Astrocyte of the hippocampus (primary cell): ENCODE results near the gene PNPLA1.

ENCODE experiments used
- DNase-seq: peaks from one replicate; pipeline ENCODE4 v3.0.0; 2011; ENCODE audit warnings: low read depth, low spot score

The PNPLA1 gene

DNA sequence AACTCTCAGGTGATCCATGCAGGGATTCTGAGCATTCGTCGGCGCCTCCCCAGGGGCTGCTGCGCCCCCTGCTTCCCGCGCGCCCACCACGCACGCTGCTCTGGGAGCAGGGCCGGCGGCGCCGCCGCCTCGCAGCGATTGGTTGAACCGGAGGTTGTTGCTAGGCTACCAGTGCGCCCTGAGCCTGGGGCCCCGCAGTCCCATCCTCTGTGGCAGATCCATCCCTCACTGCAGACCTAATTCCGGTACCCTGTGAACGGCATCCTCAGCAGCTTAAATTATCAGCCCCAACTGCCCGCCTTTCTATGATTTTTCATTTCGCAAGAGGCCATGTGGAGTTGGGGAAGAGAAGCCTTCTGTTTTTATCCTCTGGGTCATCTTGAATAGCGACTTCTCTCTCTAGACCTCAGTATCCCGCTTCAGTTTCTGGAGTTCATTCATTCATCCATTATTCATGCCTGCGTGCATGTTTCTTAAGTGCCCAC lies 15.4 kb downstream of the PNPLA1 start:
- DNase-seq, result no peak

DNA sequence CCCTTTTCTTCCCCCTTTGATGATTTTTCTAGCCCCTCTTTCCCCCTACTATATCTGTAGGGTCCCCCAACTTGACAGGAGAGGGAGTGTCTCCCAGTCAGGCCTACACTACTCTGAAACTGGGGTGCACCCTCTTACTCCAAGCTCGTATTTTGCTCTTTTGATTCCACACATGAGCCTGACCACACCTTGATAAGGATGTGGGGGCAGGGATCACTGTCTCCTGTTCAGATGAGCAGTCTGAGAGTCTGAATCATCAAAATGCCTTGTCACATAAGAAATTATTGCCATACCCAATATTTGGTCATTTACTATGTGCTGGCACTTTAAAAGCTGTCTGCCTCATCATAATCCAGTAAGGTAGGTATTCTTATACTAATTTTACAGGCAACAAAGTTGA lies 15.9 kb downstream of the PNPLA1 start:
- no peak for DNase-seq

- DNase-seq, result no peak
Measured at GRCh38 chr6:36286858-36287257, 17.0 kb downstream of the PNPLA1 start.

DNA sequence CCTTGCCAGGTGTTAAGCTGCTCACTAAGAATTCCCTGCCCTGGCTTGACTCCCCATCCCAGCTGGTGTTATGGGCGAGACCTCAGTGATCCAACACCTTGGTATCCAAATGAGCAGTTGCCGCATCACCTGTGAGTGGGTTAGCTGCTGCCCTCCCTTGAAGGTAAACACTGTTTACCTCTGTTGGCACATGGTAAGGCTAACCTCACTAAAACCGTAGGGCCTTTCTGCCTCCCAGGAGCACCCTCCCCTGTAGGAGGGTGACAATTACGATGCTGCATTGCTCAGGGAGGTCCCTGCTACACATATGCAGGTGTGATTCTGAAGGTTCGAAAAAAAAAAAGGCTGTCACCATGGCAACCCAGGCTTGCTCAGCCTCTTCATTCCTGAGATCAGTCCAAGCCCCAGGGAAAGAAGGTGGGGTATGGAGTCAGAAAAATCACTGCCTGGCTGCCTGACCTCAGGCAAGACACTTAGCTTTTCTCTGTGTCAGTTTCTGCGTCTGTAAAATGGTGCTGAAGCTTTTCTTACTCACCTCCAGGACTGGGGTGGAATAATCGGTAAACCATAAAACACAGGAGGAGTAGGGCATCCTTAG lies 19.5 kb downstream of the PNPLA1 start:
- DNase-seq, result peak; percentile 36

DNA sequence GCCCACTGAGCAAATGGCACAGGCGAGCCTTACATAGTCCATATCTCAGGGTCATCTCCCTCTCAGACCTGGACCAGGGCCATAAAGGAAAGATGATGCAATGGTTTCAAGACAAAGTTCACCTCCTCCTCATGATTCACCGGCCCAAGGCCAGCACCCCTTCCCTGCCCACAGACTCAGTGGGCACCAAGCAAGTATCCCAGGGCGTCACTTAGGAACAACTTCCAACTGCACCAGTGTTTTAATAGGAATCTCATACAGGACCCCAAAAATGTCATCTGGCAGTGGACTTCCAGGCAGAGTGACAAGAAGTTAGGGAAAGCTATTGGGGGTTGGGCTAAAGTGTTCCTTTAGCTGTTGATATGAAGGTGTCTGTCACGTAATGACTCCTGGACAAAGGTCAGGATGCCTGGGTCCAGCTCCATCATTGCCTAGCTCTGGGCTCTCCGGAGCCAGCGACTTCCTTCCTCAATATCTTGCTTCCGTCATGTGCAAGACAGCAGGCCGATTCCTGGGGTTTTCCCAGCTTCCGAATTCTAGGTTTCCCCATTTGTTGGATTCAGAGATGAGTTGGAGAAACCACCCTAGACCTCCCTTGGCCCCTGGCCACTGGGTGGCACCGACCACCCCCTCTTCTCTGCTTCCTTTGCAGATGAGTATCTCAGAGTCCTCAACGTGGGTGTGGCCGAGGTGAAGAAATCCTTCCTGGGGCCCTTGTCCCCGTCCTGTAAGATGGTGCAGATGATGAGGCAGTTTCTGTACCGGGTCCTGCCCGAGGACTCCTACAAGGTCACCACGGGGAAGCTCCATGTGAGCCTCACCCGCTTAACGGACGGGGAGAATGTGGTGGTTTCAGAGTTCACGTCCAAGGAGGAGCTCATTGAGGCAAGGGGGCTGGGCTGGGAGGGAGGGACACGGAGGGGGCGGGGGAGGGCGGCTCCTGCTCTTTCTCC lies 21.1 kb downstream of the PNPLA1 start:
- DNase-seq, result no peak

DNA sequence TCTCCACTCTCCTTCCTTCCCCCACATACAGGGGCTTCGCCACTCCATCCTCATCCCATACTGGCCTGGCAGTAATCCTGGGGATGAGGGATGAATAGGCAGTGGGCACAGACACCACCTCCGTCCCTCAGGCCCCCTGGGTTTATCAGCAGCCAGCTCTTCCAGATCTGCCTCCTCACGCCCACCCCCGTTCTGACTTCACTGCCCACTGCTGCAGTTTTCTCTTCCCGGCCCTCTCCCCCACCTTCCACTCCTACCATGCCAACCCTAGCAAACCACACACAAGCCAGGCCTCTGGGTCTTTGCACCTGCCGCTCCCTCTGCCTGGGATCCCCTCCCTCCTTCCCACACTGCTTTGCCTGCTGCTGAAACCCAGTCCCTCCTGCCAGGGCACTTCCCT lies 22.3 kb downstream of the PNPLA1 start:
- no peak for DNase-seq

GRCh38 chr6:36296240-36296639 lies 26.4 kb downstream of the PNPLA1 start:
- no peak for DNase-seq

- DNase-seq, result no peak
Measured at GRCh38 chr6:36297051-36297450, 27.2 kb downstream of the PNPLA1 start.

GRCh38 chr6:36297511-36297910 lies 27.7 kb downstream of the PNPLA1 start:
- no peak for DNase-seq

DNA sequence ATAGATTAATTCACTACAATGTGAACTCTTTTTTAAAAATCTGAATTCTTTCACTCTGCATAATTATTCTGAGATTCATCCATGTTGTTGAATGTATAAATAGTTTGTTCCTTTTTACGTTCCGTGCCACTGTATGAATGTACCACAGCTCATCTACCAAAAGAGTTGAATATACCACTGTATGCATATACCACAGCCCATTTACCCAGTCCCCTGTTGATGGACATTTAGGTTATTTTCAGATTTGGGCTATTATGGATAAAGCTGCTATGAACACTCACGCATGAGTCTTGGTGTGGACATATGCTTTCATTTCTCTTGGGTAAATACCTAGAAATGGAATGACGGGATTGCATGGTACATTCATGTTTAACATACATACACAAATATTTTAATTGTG lies 28.2 kb downstream of the PNPLA1 start:
- DNase-seq, result no peak

DNA sequence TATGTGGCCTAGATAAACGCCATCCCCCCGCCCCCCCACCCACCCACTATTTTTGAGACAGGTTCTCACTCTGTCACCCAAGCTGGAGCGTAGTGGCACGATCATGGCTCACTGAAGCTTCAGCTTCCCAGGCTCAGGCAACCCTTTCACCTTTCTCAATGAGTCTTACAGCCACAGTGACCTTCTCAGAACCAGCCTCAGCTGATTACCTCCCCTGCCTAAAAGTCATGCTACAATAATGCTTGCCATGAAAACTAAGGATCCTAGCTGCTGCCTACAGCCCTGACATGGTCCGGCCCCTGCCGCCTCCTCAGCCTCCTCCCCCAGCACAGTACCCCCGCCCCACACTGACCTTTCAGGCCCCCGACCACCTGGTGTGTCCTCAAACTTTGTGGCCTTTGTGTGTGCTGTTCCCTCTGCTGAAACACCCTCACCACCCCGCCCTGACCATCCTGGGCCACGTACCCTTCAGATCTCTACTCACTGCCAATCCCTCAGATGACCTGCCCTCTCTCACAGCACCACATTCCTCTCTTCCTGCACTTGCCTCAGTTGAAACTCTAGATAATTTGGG lies 31.3 kb downstream of the PNPLA1 start:
- no peak for DNase-seq

- DNase-seq, result peak; percentile 2
Measured at GRCh38 chr6:36301781-36302180, 31.9 kb downstream of the PNPLA1 start.

DNA sequence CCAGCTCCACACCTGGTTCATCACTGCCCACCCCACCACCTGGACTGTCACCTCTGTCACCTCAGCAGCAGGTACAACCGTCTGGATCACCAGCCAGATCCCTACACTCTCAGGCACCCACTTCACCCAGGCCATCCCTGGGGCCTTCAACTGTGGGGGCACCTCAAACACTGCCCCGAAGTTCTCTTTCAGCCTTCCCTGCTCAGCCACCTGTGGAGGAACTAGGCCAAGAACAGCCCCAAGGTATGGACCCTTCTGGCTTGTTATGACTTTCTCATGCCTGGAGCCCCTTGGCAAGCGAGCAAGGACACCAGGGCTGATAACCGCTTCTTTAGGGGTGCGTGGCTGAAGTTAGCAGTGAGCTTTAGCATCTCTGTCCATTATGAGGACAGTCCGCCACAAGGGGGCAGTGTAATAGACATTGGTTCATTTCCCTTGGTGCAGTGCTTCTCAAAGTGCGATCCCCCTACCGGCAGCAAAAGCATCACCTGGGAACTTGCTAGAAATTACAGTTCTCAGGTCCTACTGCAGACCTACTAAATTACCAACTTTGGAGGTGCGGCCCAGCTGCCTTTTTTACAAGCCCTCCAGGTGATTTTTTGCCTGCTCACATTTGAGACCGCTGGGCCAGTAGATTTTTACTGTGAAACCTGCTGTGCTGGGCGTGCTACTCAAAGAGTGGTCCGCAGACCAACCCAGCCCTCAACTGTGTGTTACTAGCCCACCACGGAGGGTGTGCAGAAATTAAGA lies 32.5 kb downstream of the PNPLA1 start:
- DNase-seq, result peak; percentile 92

DNA sequence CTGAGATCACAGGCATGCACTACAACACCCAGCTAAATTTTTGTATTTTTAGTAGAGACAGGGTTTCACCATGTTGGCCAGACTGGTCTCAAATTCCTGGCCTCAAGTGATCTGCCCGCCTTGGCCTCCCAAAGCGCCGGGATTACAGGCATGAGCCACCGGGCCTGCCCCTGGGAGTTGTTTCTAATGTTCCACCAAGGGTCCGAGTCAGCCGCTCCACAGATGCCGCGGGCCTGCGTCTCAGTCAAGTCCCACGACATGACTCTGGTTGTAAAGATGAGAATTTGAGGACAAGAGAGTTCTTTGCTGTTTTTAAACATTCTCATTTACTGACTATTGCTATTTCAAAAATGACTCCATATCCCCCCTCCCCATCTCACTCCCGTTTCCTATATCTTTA lies 36.0 kb downstream of the PNPLA1 start:
- DNase-seq, result no peak

GRCh38 chr6:36306375-36306774 lies 36.5 kb downstream of the PNPLA1 start:
- DNase-seq, result no peak

- DNase-seq, result no peak
Measured at GRCh38 chr6:36308514-36308913, 38.7 kb downstream of the PNPLA1 start.

GRCh38 chr6:36309203-36309602 lies 39.3 kb downstream of the PNPLA1 start:
- no peak for DNase-seq

DNA sequence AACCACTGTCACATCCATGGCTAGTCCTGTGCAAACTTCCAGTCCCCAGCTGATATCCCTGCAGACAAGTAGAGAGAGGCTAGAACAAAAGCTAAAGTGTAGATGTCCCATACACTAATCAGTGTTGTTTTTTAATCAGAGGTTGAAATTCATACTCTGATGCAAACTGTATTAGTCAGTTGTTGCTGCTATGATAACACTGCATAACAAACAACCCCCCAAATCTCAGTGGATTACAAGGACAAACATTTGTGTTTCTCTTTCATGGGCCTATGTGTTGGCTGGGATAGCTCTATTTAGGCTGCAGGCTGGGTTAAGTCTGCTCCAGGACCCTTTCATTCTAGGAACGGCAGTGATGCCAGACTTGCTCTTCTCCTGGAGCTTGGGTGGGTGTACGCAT lies 40.0 kb downstream of the PNPLA1 start:
- DNase-seq, result no peak

GRCh38 chr6:36312854-36313648 lies 43.2 kb downstream of the PNPLA1 start:
- DNase-seq, result no peak

DNA sequence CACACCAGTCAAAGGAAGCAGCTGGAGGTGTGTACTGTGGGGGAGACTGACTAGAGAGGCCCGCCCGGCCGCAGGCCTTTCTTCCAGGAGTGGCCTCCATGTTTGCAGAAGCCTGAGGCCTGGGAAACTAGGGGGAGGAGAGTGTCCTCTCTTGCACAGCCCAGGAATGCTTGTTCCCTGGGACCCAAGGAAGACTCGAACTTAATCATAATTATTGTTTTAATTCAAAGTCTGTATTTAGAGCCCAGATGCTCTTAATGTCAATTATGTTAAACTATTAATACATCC lies 43.7 kb downstream of the PNPLA1 start:
- no peak for DNase-seq
